Measurements from ENCODE around the gene ADPRS.

ADPRS gene

GRCh38 chr1:36132029-36132428 lies 43.3 kb downstream of the ADPRS start:
- no peak for DNase-seq (ENCODE audit: low read depth in 2 of 2)

GRCh38 chr1:36133484-36133883 lies 44.8 kb downstream of the ADPRS start:
- DNase-seq (ENCODE audit: low read depth in 2 of 2), result no peak

- no peak for DNase-seq (ENCODE audit: low read depth in 2 of 2)
Observed at GRCh38 chr1:36134031-36134430, 45.3 kb downstream of the ADPRS start.

GRCh38 chr1:36134505-36135329 lies 46.0 kb downstream of the ADPRS start:
- DNase-seq (ENCODE audit: low read depth in 2 of 2), result no peak

- no peak for DNase-seq (ENCODE audit: low read depth in 2 of 2)
Observed at GRCh38 chr1:36135330-36135667, 46.6 kb downstream of the ADPRS start.

- no peak for DNase-seq (ENCODE audit: low read depth in 2 of 2)
Observed at GRCh38 chr1:36135796-36136195, 47.1 kb downstream of the ADPRS start.

GRCh38 chr1:36136535-36136934 lies 47.8 kb downstream of the ADPRS start:
- DNase-seq (ENCODE audit: low read depth in 2 of 2), result no peak

GRCh38 chr1:36137226-36137625 lies 48.5 kb downstream of the ADPRS start:
- DNase-seq (ENCODE audit: low read depth in 2 of 2), result no peak

GRCh38 chr1:36137776-36138175 lies 49.1 kb downstream of the ADPRS start:
- no peak for DNase-seq (ENCODE audit: low read depth in 2 of 2)

- DNase-seq (ENCODE audit: low read depth in 2 of 2), result no peak
Observed at GRCh38 chr1:36139521-36139920, 50.8 kb downstream of the ADPRS start.

- DNase-seq (ENCODE audit: low read depth in 2 of 2), result no peak
Observed at GRCh38 chr1:36142121-36142520, 53.4 kb downstream of the ADPRS start.

GRCh38 chr1:36143424-36143823 lies 54.7 kb downstream of the ADPRS start:
- DNase-seq (ENCODE audit: low read depth in 2 of 2), result no peak

Measured in activated CD8-positive, alpha-beta memory T cell treated with anti-CD3 and anti-CD28 coated beads for 4 hours (primary cell).